ENCODE results near the gene HPSE2. TPM values are rescaled to one million over a fixed set of nuclear protein-coding genes. Genes with fewer than 3 reads are reported as not detected.

The HPSE2 gene
- total and polyA plus RNA-seq, 2 experiments from 2014 or later = not detected

GRCh38 chr10:98586096-98586495 lies 649.6 kb downstream of the HPSE2 start:
- Histone ChIP-seq H3K79me2 (ENCODE audit: insufficient read depth) (no peaks in the 10 kb centered on the region), H3K27ac (no peak overlapping the region), H3K36me3 (ENCODE audit: low read depth) (no peaks in the 10 kb centered on the region), H3K4me2 (ENCODE audit: unreplicated experiment) (no peak overlapping the region), H3K9me2 (ENCODE audit: insufficient read depth) (no peaks in the 10 kb centered on the region), H3F3A (ENCODE audit: insufficient read depth) (peaks cover 11% of the 10 kb centered on the region), H4K20me1 (ENCODE audit: insufficient read depth) (no peaks in the 10 kb centered on the region), H3K9me3 (ENCODE audit: low read depth) (no peaks in the 10 kb centered on the region), H3K4me1 (ENCODE audit: insufficient read depth) (peaks cover 16% of the 10 kb centered on the region), H3K9ac (no peak overlapping the region), H3K27me3 (replicated peaks; ENCODE audit: insufficient read depth) (no peaks in the 10 kb centered on the region), H2AFZ (no peak overlapping the region), H3K4me3 (no peak overlapping the region)
- TF ChIP-seq EZH2 (IDR thresholded peaks at IDR 0.05; ENCODE audit: insufficient read depth, poor library complexity, severe bottlenecking) (no peak), EZH2phosphoT487 (IDR thresholded peaks at IDR 0.05; ENCODE audit: insufficient read depth, low read depth) (no peak)
- 59 to 65% methylated on average over 2 of the region's 2 CpGs for WGBS, 2 experiments (ENCODE audit: low coverage in 1 of 2, low lambda C conversion rate in 2 of 2, missing lambda C conversion rate in 2 of 2)
- in situ Hi-C loops (cut with MboI) = no loop called here
- no peak for DNase-seq

GRCh38 chr10:98582363-98582762 lies 653.3 kb downstream of the HPSE2 start:
- Histone ChIP-seq H3F3A (ENCODE audit: insufficient read depth) (no peaks in the 10 kb centered on the region), H3K9ac (no peak overlapping the region), H3K79me2 (ENCODE audit: insufficient read depth) (no peaks in the 10 kb centered on the region), H2AFZ (no peak overlapping the region), H4K20me1 (ENCODE audit: insufficient read depth) (no peaks in the 10 kb centered on the region), H3K9me3 (ENCODE audit: low read depth) (no peaks in the 10 kb centered on the region), H3K4me3 (no peak overlapping the region), H3K9me2 (ENCODE audit: insufficient read depth) (no peaks in the 10 kb centered on the region), H3K27ac (no peak overlapping the region), H3K4me2 (ENCODE audit: unreplicated experiment) (no peak overlapping the region), H3K27me3 (replicated peaks; ENCODE audit: insufficient read depth) (no peaks in the 10 kb centered on the region), H3K36me3 (ENCODE audit: low read depth) (no peaks in the 10 kb centered on the region), H3K4me1 (ENCODE audit: insufficient read depth) (no peaks in the 10 kb centered on the region)
- 7 to 20% methylated on average over 2 of the region's 2 CpGs for WGBS, 2 experiments (ENCODE audit: low coverage in 1 of 2, low lambda C conversion rate in 2 of 2, missing lambda C conversion rate in 2 of 2)
- in situ Hi-C loops (cut with MboI) = no loop called here
- TF ChIP-seq EZH2 (IDR thresholded peaks at IDR 0.05; ENCODE audit: insufficient read depth, poor library complexity, severe bottlenecking) (no peak), EZH2phosphoT487 (IDR thresholded peaks at IDR 0.05; ENCODE audit: insufficient read depth, low read depth) (no peak)
- no peak for DNase-seq

GRCh38 chr10:98577578-98577977 lies 658.1 kb downstream of the HPSE2 start:
- H3K9me3 ChIP-seq (ENCODE audit: low read depth) = no peaks in the 10 kb centered on the region
- no peak overlapping the region for H3K27ac ChIP-seq
- H3K9me2 ChIP-seq (ENCODE audit: insufficient read depth) = no peaks in the 10 kb centered on the region
- in situ Hi-C loops (cut with MboI) = no loop called here
- H3K9ac ChIP-seq = no peak overlapping the region
- no peak for TF ChIP-seq EZH2phosphoT487 (IDR thresholded peaks at IDR 0.05; ENCODE audit: insufficient read depth, low read depth)
- no peak for TF ChIP-seq EZH2 (IDR thresholded peaks at IDR 0.05; ENCODE audit: insufficient read depth, poor library complexity, severe bottlenecking)
- no peaks in the 10 kb centered on the region for H3K79me2 ChIP-seq (ENCODE audit: insufficient read depth)
- H3F3A ChIP-seq (ENCODE audit: insufficient read depth) = no peaks in the 10 kb centered on the region
- no peaks in the 10 kb centered on the region for H4K20me1 ChIP-seq (ENCODE audit: insufficient read depth)
- H3K36me3 ChIP-seq (ENCODE audit: low read depth) = no peaks in the 10 kb centered on the region
- no peaks in the 10 kb centered on the region for H3K4me1 ChIP-seq (ENCODE audit: insufficient read depth)
- H3K4me3 ChIP-seq = no peak overlapping the region
- no peak overlapping the region for H3K4me2 ChIP-seq (ENCODE audit: unreplicated experiment)
- no peaks in the 10 kb centered on the region for H3K27me3 ChIP-seq (replicated peaks; ENCODE audit: insufficient read depth)
- no peak overlapping the region for H2AFZ ChIP-seq
- DNase-seq = no peak

- H3K79me2 ChIP-seq (ENCODE audit: insufficient read depth) = no peaks in the 10 kb centered on the region
- H3K27ac ChIP-seq = no peak overlapping the region
- DNase-seq = no peak
- no peaks in the 10 kb centered on the region for H3K27me3 ChIP-seq (replicated peaks; ENCODE audit: insufficient read depth)
- in situ Hi-C loops (cut with MboI) = no loop called here
- H3K4me3 ChIP-seq = no peak overlapping the region
- H2AFZ ChIP-seq = no peak overlapping the region
- H3K9me3 ChIP-seq (ENCODE audit: low read depth) = no peaks in the 10 kb centered on the region
- no peaks in the 10 kb centered on the region for H3K9me2 ChIP-seq (ENCODE audit: insufficient read depth)
- no peaks in the 10 kb centered on the region for H3K36me3 ChIP-seq (ENCODE audit: low read depth)
- no peaks in the 10 kb centered on the region for H3F3A ChIP-seq (ENCODE audit: insufficient read depth)
- H3K4me2 ChIP-seq (ENCODE audit: unreplicated experiment) = no peak overlapping the region
- H3K9ac ChIP-seq = no peak overlapping the region
- H4K20me1 ChIP-seq (ENCODE audit: insufficient read depth) = no peaks in the 10 kb centered on the region
- TF ChIP-seq EZH2 (IDR thresholded peaks at IDR 0.05; ENCODE audit: insufficient read depth, poor library complexity, severe bottlenecking) = no peak
- no peak for TF ChIP-seq EZH2phosphoT487 (IDR thresholded peaks at IDR 0.05; ENCODE audit: insufficient read depth, low read depth)
- H3K4me1 ChIP-seq (ENCODE audit: insufficient read depth) = no peaks in the 10 kb centered on the region
Measured at GRCh38 chr10:98577168-98577567, 658.5 kb downstream of the HPSE2 start.

GRCh38 chr10:98576096-98576495 lies 659.6 kb downstream of the HPSE2 start:
- no peak overlapping the region for H2AFZ ChIP-seq
- H3K9ac ChIP-seq = no peak overlapping the region
- H3K4me3 ChIP-seq = no peak overlapping the region
- no peaks in the 10 kb centered on the region for H3K27me3 ChIP-seq (replicated peaks; ENCODE audit: insufficient read depth)
- no peaks in the 10 kb centered on the region for H3K4me1 ChIP-seq (ENCODE audit: insufficient read depth)
- H4K20me1 ChIP-seq (ENCODE audit: insufficient read depth) = no peaks in the 10 kb centered on the region
- no peak for DNase-seq
- WGBS, 2 experiments (ENCODE audit: low coverage in 1 of 2, low lambda C conversion rate in 2 of 2, missing lambda C conversion rate in 2 of 2) = 48 to 55% methylated on average over 4 of the region's 4 CpGs
- H3K27ac ChIP-seq = no peak overlapping the region
- no peak overlapping the region for H3K4me2 ChIP-seq (ENCODE audit: unreplicated experiment)
- H3K9me2 ChIP-seq (ENCODE audit: insufficient read depth) = no peaks in the 10 kb centered on the region
- TF ChIP-seq EZH2 (IDR thresholded peaks at IDR 0.05; ENCODE audit: insufficient read depth, poor library complexity, severe bottlenecking) = no peak
- TF ChIP-seq EZH2phosphoT487 (IDR thresholded peaks at IDR 0.05; ENCODE audit: insufficient read depth, low read depth) = no peak
- in situ Hi-C loops (cut with MboI) = no loop called here
- H3F3A ChIP-seq (ENCODE audit: insufficient read depth) = no peaks in the 10 kb centered on the region
- no peaks in the 10 kb centered on the region for H3K79me2 ChIP-seq (ENCODE audit: insufficient read depth)
- no peaks in the 10 kb centered on the region for H3K9me3 ChIP-seq (ENCODE audit: low read depth)
- H3K36me3 ChIP-seq (ENCODE audit: low read depth) = no peaks in the 10 kb centered on the region

Measured in GM23248 (cell line).